Transverse colon (tissue), 4 donors: Measurements from ENCODE around the gene DIPK2A. TPM values are rescaled to one million over a fixed set of nuclear protein-coding genes. Genes with fewer than 3 reads are reported as not detected.
A peak's percentile ranks its signal among the peaks of the same experiment; 100 is the strongest.

ENCODE experiments used
- DNase-seq: peaks from one replicate; pipeline ENCODE4 v3.0.0-alpha.2; 2019
- H3K27ac ChIP-seq, 4 donors: fragments of 200-600 bp; sonication (generic); 2 replicates each; pipeline ENCODE4 v1.5.1; 2016 to 2018; ENCODE audit warnings: inconsistent platforms in 4 of 4
- H3K27me3 ChIP-seq: fragments of 200-600 bp; sonication (generic); 2 replicates; pipeline ENCODE4 v1.5.1; 2017; ENCODE audit warnings: inconsistent platforms
- H3K36me3 ChIP-seq, 4 donors: fragments of 200-600 bp; sonication (generic); 2 replicates each; pipeline ENCODE4 v1.5.1; 2017 to 2019; ENCODE audit warnings: inconsistent platforms in 4 of 4
- H3K4me1 ChIP-seq, 4 donors: fragments of 200-600 bp; sonication (generic); 2 replicates each; pipeline ENCODE4 v1.5.1; 2017 to 2020; ENCODE audit warnings: inconsistent platforms in 4 of 4
- H3K4me3 ChIP-seq, 4 donors: fragments of 200-600 bp; sonication (generic); 1 replicate in 1 of 4; 2 replicates in 3 of 4; pipeline versions ENCODE4 v1.5.1 to v1.6.1; 2017 to 2019; ENCODE audit warnings: inconsistent platforms in 4 of 4
- H3K9me3 ChIP-seq, 2 donors: fragments of 200-600 bp; sonication (generic); 2 replicates each; pipeline ENCODE4 v1.5.1; 2017 to 2019; ENCODE audit warnings: inconsistent platforms in 2 of 2
- CTCF ChIP-seq, 5 experiments: fragments of 200-600 bp in 3 of 5; fragments of 450-650 bp in 2 of 5; sonication (generic) in 3 of 5; IDR thresholded peaks; 1 replicate in 2 of 5; 2 replicates in 3 of 5; pipeline ENCODE4 v1.5.1; 2016 to 2017; ENCODE audit warnings: antibody characterized with exemption in 5 of 5, inconsistent platforms in 3 of 5, mild to moderate bottlenecking in 2 of 5, moderate library complexity in 1 of 5
- EP300 ChIP-seq: sonication (generic); formaldehyde crosslinking; IDR thresholded peaks from one replicate; pipeline ENCODE4 v1.6.1; 2017; ENCODE audit warnings: antibody characterized with exemption, low read depth
- POLR2A ChIP-seq: fragments of 450-650 bp; IDR thresholded peaks from one replicate; pipeline ENCODE4 v1.6.1; 2016; ENCODE audit warnings: antibody characterized with exemption, mild to moderate bottlenecking, moderate library complexity
- POLR2AphosphoS5 ChIP-seq, 3 donors: sonication (generic); formaldehyde crosslinking; IDR thresholded peaks; one replicate each; pipeline ENCODE4 v1.6.1; 2016; ENCODE audit warnings: antibody characterized with exemption in 3 of 3
- WGBS, 2 donors: methylation state at CpG; one replicate each; pipeline ENCODE4 v1.1.5; 2018; ENCODE audit warnings: low coverage in 1 of 2; 5-methylcytosine and 5-hydroxymethylcytosine counted together
- in situ Hi-C, 4 donors: fragments of 200-750 bp; cut with MboI; loops; one replicate each; pipeline versions ENCODE4 v1.15.0 to v1.15.1; 2017; ENCODE audit warnings: low sequenced_read_pairs in 3 of 4, low pct_ligation_motif_present in 1 of 4, low pct_unique_long_range_greater_than_20kb in 1 of 4
- intact Hi-C: fragments of 100-400 bp; cut with DNase I; formaldehyde crosslinking; loops from one replicate; pipeline ENCODE4 v1.15.1; 2023; ENCODE audit warnings: low total_unique reads
- total RNA-seq, 4 donors: library from RNA; depleted of rRNA; stranded (reverse); fragments of >200 nt; gene quantifications; one replicate each; pipeline ENCODE4 v1.1.0, GENCODE V29; 2016

DIPK2A gene
- total RNA-seq, 4 donors from 2014 or later = 10.1 to 28.3 (median 17.0) TPM

GRCh38 chr3:143988306-143988705 is 16.7 kb downstream of the DIPK2A start:
- TF ChIP-seq EP300 (no peak), POLR2AphosphoS5 (IDR thresholded peaks at IDR 0.05) (no peak)

GRCh38 chr3:143989461-143989860 is 17.8 kb downstream of the DIPK2A start:
- 98 to 100% methylated on average over 2 to 7 of the region's 7 CpGs for WGBS, 2 donors

More at GRCh38 chr3:143988306-143988705, 16.7 kb downstream of the DIPK2A start:
- Histone ChIP-seq H3K27me3 (no peaks in the 10 kb centered on the region), H3K36me3 (peaks cover 0 to 5% (median 0%) of the 10 kb centered on the region in 4 donors), H3K9me3 (no peaks in the 10 kb centered on the region), H3K27ac (no peak overlapping the region), H3K4me1 (no peaks in the 10 kb centered on the region), H3K4me3 (no peak overlapping the region)
- in situ Hi-C loops = no loop called here
- intact Hi-C loops = no loop called here
- 79% methylated on average over 3 of the region's 3 CpGs for WGBS, 2 donors
- no peak for DNase-seq

GRCh38 chr3:143991713-143992112 is 20.1 kb downstream of the DIPK2A start:
- TF ChIP-seq POLR2A (no peak), EP300 (no peak), CTCF (IDR thresholded peaks at IDR 0.05) (no peak), POLR2AphosphoS5 (IDR thresholded peaks at IDR 0.05) (no peak)
- no peaks in the 10 kb centered on the region for H3K27me3 ChIP-seq

More at GRCh38 chr3:143989461-143989860, 17.8 kb downstream of the DIPK2A start:
- Histone ChIP-seq H3K27me3 (no peaks in the 10 kb centered on the region), H3K27ac (no peak overlapping the region), H3K4me3 (no peak overlapping the region), H3K4me1 (no peaks in the 10 kb centered on the region), H3K36me3 (peaks cover 0 to 6% (median 0%) of the 10 kb centered on the region in 4 donors), H3K9me3 (no peaks in the 10 kb centered on the region)
- DNase-seq = no peak
- intact Hi-C loops = no loop called here
- TF ChIP-seq EP300 (no peak), CTCF (IDR thresholded peaks at IDR 0.05) (no peak), POLR2A (no peak), POLR2AphosphoS5 (IDR thresholded peaks at IDR 0.05) (no peak)
- in situ Hi-C loops = no loop called here

GRCh38 chr3:143998266-143998665 is 26.6 kb downstream of the DIPK2A start:
- no peaks in the 10 kb centered on the region for H3K9me3 ChIP-seq
- H3K27me3 ChIP-seq = no peaks in the 10 kb centered on the region
- TF ChIP-seq POLR2AphosphoS5 (IDR thresholded peaks at IDR 0.05) (no peak), POLR2A (no peak), CTCF (IDR thresholded peaks at IDR 0.05) (no peak), EP300 (no peak)
- 81 to 89% methylated on average over 4 to 6 of the region's 6 CpGs for WGBS, 2 donors
- H3K4me1 ChIP-seq = no peaks in the 10 kb centered on the region
- peaks cover 0 to under 1% (median 0%) of the 10 kb centered on the region in 4 donors for H3K36me3 ChIP-seq
- H3K4me3 ChIP-seq = no peak overlapping the region
- in situ Hi-C loops = no loop called here
- DNase-seq = peak; percentile 9
- no peak overlapping the region for H3K27ac ChIP-seq
- intact Hi-C loops = no loop called here

More at GRCh38 chr3:143991713-143992112, 20.1 kb downstream of the DIPK2A start:
- H3K4me1 ChIP-seq = no peaks in the 10 kb centered on the region
- H3K27ac ChIP-seq = no peak overlapping the region
- in situ Hi-C loops = no loop called here
- H3K36me3 ChIP-seq = peaks cover 0 to 6% (median 0%) of the 10 kb centered on the region in 4 donors
- intact Hi-C loops = no loop called here
- no peak overlapping the region for H3K4me3 ChIP-seq
- DNase-seq = no peak
- 60 to 83% methylated on average over 1 of the region's 1 CpG for WGBS, 2 donors
- H3K9me3 ChIP-seq = no peaks in the 10 kb centered on the region

- no peaks in the 10 kb centered on the region for H3K4me1 ChIP-seq
- TF ChIP-seq POLR2AphosphoS5 (IDR thresholded peaks at IDR 0.05) (no peak), EP300 (no peak), POLR2A (no peak), CTCF (IDR thresholded peaks at IDR 0.05) (no peak)
- intact Hi-C loops = no loop called here
- 67 to 90% methylated on average over 1 of the region's 1 CpG for WGBS, 2 donors
- H3K27ac ChIP-seq = no peak overlapping the region
- H3K36me3 ChIP-seq = no peaks in the 10 kb centered on the region
- no peak for DNase-seq
- H3K27me3 ChIP-seq = no peaks in the 10 kb centered on the region
- no peaks in the 10 kb centered on the region for H3K9me3 ChIP-seq
- no peak overlapping the region for H3K4me3 ChIP-seq
- in situ Hi-C loops = no loop called here
Measured at GRCh38 chr3:144003051-144003450, 31.4 kb downstream of the DIPK2A start.
